Cardiac muscle cell (in vitro differentiated cells and primary cell): ENCODE results near the gene HRH3. TPM values are rescaled to one million over a fixed set of nuclear protein-coding genes. Genes with fewer than 3 reads are reported as not detected.

Source experiments
- DNase-seq, 2 donors: peaks; one replicate each; pipeline versions ENCODE4 v3.0.0 to v3.0.0-alpha.2; 2010 to 2017; ENCODE audit warnings: low read depth in 1 of 2, low spot score in 1 of 2
- H3K27ac ChIP-seq: fragments of 200-600 bp; sonication (generic); 2 replicates; pipeline ENCODE4 v1.5.1; 2016
- H3K27me3 ChIP-seq: fragments of 200-600 bp; sonication (generic); 2 replicates; pipeline ENCODE4 v1.6.0; 2016; ENCODE audit warnings: control low read depth
- H3K36me3 ChIP-seq: fragments of 200-600 bp; sonication (generic); 2 replicates; pipeline ENCODE4 v1.5.1; 2016; ENCODE audit warnings: control low read depth
- H3K4me1 ChIP-seq: fragments of 200-600 bp; sonication (generic); 2 replicates; pipeline ENCODE4 v1.8.1; 2017; ENCODE audit warnings: low read depth, mild to moderate bottlenecking, mixed run types
- H3K4me3 ChIP-seq: fragments of 200-600 bp; sonication (generic); 2 replicates; pipeline ENCODE4 v1.5.1; 2016; ENCODE audit warnings: mild to moderate bottlenecking
- H3K9me3 ChIP-seq: fragments of 200-600 bp; sonication (generic); 2 replicates; pipeline ENCODE4 v1.5.1; 2017; ENCODE audit warnings: low read depth, mild to moderate bottlenecking, control low read depth
- polyA plus RNA-seq: library from polyadenylated mRNA; unstranded; fragments of >200 nt; fragmentation: Nextera tagmentation; extraction: Ambion mirVana; gene quantifications from 2 replicates; pipeline ENCODE4 v1.2.1, GENCODE V29; 2016
- total RNA-seq: library from RNA; depleted of rRNA; stranded (reverse); fragments of >200 nt; gene quantifications from 2 replicates; pipeline ENCODE4 v1.2.3, GENCODE V29; 2016
- TF ChIP-seq, protein P1 (sequence below): IDR thresholded peaks from 2 replicates; pipeline ENCODE4 v1.5.1; 2012; ENCODE audit warnings: low read depth, mild to moderate bottlenecking, low read length

The HRH3 gene
- total and polyA plus RNA-seq, 2 experiments from 2014 or later: not detected

DNA sequence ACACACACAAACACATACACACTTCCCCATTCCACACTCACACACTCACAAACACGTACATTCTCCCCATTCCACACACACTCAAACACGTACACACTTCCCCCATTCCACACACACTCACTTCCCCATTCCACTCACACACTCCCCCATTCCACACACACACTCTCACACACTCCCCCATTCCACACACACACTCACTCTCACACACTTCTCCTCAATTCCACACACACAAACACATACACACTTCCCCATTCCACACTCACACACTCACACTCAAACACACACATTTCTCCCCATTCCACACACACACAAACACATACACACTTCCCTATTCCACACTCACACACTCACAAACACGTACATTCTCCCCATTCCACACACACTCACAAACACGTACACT is 9.6 kb upstream of the HRH3 start:
- Histone ChIP-seq H3K9me3 (no peaks in the 10 kb centered on the region), H3K4me3 (no peak overlapping the region), H3K4me1 (peaks cover 8% of the 10 kb centered on the region), H3K36me3 (no peaks in the 10 kb centered on the region), H3K27ac (no peak overlapping the region), H3K27me3 (peaks cover 17% of the 10 kb centered on the region)
- TF ChIP-seq, protein P1, sequence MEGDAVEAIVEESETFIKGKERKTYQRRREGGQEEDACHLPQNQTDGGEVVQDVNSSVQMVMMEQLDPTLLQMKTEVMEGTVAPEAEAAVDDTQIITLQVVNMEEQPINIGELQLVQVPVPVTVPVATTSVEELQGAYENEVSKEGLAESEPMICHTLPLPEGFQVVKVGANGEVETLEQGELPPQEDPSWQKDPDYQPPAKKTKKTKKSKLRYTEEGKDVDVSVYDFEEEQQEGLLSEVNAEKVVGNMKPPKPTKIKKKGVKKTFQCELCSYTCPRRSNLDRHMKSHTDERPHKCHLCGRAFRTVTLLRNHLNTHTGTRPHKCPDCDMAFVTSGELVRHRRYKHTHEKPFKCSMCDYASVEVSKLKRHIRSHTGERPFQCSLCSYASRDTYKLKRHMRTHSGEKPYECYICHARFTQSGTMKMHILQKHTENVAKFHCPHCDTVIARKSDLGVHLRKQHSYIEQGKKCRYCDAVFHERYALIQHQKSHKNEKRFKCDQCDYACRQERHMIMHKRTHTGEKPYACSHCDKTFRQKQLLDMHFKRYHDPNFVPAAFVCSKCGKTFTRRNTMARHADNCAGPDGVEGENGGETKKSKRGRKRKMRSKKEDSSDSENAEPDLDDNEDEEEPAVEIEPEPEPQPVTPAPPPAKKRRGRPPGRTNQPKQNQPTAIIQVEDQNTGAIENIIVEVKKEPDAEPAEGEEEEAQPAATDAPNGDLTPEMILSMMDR: no peak
- no peak for DNase-seq

DNA sequence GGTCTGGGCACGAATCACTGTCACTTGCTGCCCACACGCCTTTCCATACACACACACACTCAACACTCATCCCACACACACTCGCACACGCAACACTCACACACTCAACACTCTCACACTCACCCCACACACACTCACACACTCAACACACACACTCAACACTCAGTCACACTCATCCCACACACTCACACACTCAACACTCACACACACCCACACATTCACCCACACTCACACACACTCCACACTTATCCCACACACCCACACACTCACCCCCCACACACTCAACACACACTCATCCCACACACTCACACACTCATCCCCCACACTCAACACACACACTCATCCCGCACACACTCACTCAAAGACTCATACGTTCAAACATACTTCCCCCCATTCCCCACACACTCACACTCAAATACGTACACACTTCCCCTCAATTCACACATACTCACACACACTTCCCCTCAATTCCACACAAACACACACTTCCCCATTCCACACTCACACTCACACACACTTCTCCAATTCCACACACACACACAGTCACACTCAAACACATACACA is 9.0 kb upstream of the HRH3 start:
- DNase-seq: no peak
- H3K27ac ChIP-seq: no peak overlapping the region
- no peaks in the 10 kb centered on the region for H3K9me3 ChIP-seq
- H3K4me1 ChIP-seq: peaks cover 2% of the 10 kb centered on the region
- no peak overlapping the region for H3K4me3 ChIP-seq
- TF ChIP-seq, protein P1: no peak
- H3K36me3 ChIP-seq: no peaks in the 10 kb centered on the region
- H3K27me3 ChIP-seq: peaks cover 23% of the 10 kb centered on the region

DNA sequence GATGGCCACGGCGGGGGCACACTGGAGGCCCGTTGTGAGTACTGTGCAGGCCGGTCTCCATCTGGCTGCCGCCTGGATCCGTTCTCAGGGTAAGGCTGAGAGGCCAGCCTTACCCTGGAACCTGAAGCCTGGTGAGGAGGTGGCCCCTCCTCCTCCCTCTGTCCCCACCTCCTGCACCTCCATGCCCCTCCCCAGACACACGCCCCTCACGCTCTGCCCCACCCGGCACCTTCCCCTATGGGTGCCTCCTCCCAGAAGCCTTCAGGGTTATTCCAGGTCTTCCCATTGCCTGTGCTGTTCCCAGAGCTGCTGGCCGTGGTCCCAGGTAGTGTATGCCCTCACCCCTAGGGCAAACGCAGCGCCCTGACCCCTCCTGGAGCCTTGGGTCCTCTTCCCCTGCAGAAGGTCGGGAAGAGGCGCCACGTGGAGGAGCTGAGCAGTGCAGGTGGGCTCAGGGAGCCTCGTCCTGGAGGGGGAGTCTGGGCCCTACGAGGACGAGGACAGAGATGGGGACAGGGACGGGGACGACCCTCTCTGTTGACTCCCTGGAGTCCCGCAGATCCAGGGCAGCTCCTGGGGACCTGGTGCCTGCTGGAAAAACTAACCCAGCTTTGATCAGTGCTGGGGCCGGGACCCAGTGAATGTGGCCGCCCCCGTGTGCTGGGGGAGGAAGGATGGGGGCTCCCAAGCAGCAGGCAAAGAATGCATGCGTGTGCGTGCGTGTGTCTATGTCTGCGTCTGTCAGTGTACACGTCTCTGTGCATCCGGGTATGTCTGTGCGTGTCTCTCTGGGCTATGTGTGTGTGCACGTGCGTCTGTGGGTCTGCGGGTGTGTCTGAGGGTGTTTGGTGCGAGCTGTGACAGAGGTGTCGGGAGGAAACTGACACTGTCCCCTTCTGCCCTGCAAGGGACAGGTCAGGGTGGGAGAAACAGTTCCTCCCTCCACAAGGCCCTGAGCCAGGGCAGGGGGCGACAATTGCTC is 8.2 kb upstream of the HRH3 start:
- peaks cover 31% of the 10 kb centered on the region for H3K27me3 ChIP-seq
- TF ChIP-seq, protein P1: no peak
- DNase-seq: no peak
- H3K27ac ChIP-seq: no peak overlapping the region
- no peaks in the 10 kb centered on the region for H3K9me3 ChIP-seq
- no peaks in the 10 kb centered on the region for H3K36me3 ChIP-seq
- no peaks in the 10 kb centered on the region for H3K4me1 ChIP-seq
- H3K4me3 ChIP-seq: no peak overlapping the region

DNA sequence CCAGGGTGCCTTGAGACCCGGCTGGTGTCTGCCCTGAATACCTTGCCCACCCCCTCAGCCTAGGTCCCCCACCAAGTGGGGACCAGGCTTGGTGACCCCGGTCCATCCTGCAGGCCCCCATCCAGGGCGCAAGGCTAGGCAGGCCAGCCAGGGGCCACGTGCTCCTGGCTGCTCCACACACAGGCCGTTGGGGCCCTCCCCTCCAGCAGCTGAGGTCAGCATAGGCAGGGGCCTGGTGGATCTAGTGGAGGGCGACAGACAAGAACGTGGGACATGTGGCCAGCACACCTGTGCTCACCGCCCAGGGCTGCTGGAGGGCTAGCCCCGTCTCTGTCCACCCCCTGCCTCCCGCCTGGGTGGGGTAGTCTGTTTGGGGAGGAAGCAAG is 7.5 kb upstream of the HRH3 start:
- no peaks in the 10 kb centered on the region for H3K4me1 ChIP-seq
- no peak overlapping the region for H3K27ac ChIP-seq
- peaks cover 38% of the 10 kb centered on the region for H3K27me3 ChIP-seq
- no peak overlapping the region for H3K4me3 ChIP-seq
- TF ChIP-seq, protein P1: no peak
- no peaks in the 10 kb centered on the region for H3K9me3 ChIP-seq
- no peak for DNase-seq
- no peaks in the 10 kb centered on the region for H3K36me3 ChIP-seq

DNA sequence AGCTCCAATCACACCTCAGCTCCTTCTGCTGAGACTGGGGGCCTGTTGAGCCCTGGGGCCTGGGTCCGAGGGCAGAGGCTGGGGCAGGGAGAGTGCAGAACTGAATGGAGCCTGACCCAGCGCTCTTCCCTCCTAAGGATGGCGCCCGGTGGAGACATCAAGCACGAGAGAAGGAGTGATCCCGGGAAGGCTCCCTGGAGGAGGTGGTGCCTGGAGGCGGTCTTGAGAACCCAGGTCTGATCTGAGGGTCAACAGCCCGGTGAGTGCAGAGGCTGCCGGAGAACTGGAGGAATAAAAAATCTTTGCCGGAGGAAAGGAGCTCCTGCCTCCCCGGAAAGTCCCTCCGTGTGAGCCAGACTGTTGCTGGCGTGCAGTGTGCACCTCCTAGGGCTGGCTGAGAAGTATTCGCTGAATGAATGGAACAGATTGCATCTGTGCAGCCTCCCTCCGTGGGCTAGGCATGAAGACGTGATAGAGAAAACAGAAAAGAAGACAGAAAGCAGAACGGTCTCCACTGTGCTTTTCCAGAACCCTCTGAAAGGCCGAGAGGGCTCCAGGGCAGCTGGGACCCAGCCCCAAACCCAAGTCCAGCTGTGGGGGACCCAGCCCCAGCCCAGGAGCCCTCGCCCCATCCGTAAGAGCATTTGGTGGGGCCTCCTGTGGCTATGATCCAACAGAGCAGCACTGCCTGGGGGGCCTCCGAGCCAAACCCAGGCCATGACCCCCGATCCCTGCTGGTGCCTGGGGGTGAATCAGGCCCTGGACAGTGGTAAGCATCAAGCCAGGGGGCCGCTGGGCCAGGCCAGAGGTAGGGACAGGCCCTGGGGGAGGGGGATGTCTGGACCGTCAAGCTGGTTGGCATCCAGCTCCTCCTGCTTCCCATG is 6.9 kb upstream of the HRH3 start:
- H3K27ac ChIP-seq: no peak overlapping the region
- no peaks in the 10 kb centered on the region for H3K36me3 ChIP-seq
- H3K4me3 ChIP-seq: no peak overlapping the region
- peaks cover 44% of the 10 kb centered on the region for H3K27me3 ChIP-seq
- no peaks in the 10 kb centered on the region for H3K4me1 ChIP-seq
- TF ChIP-seq, protein P1: no peak
- no peaks in the 10 kb centered on the region for H3K9me3 ChIP-seq
- no peak for DNase-seq
